LNCaP clone FGC (cell line): ENCODE data around the gene TMCC3.

Experiments
- DNase-seq: peaks from one replicate; pipeline ENCODE4 v3.0.0-alpha.2; 2011; ENCODE audit warnings: low read depth
- H3K4me3 ChIP-seq: 2 replicates; pipeline ENCODE4 v1.5.1; 2011; ENCODE audit warnings: mild to moderate bottlenecking, low read depth, low read length, control low read depth
- CTCF ChIP-seq: IDR thresholded peaks from 2 replicates; pipeline ENCODE4 v1.5.1; 2012; ENCODE audit warnings: mild to moderate bottlenecking; ENCODE audit not compliant: control insufficient read depth, insufficient read depth; ENCODE audit errors: extremely low read depth

Gene TMCC3

GRCh38 chr12:94575645-94576403, 74.5 kb downstream of the TMCC3 start:
- no peak for DNase-seq
- no peak for TF ChIP-seq CTCF
- H3K4me3 ChIP-seq, result no peak overlapping the region

GRCh38 chr12:94575024-94575423, 75.3 kb downstream of the TMCC3 start:
- no peak for DNase-seq
- TF ChIP-seq CTCF, result no peak
- H3K4me3 ChIP-seq, result no peak overlapping the region

GRCh38 chr12:94571556-94571955, 78.8 kb downstream of the TMCC3 start:
- no peak for TF ChIP-seq CTCF
- no peak overlapping the region for H3K4me3 ChIP-seq
- no peak for DNase-seq

- no peak for TF ChIP-seq CTCF
- H3K4me3 ChIP-seq, result no peak overlapping the region
- no peak for DNase-seq
Measured at GRCh38 chr12:94570161-94570560, 80.2 kb downstream of the TMCC3 start.

- H3K4me3 ChIP-seq, result no peak overlapping the region
- no peak for TF ChIP-seq CTCF
- no peak for DNase-seq
Measured at GRCh38 chr12:94567761-94568160, 82.6 kb downstream of the TMCC3 start.

- DNase-seq, result no peak
- no peak overlapping the region for H3K4me3 ChIP-seq
- TF ChIP-seq CTCF, result no peak
Measured at GRCh38 chr12:94566345-94566744, 84.0 kb downstream of the TMCC3 start.

- no peak for DNase-seq
- no peak for TF ChIP-seq CTCF
- H3K4me3 ChIP-seq, result no peak overlapping the region
Measured at GRCh38 chr12:94565683-94566082, 84.7 kb downstream of the TMCC3 start.
